ENCODE measurements around the gene VAC14.

DNA sequence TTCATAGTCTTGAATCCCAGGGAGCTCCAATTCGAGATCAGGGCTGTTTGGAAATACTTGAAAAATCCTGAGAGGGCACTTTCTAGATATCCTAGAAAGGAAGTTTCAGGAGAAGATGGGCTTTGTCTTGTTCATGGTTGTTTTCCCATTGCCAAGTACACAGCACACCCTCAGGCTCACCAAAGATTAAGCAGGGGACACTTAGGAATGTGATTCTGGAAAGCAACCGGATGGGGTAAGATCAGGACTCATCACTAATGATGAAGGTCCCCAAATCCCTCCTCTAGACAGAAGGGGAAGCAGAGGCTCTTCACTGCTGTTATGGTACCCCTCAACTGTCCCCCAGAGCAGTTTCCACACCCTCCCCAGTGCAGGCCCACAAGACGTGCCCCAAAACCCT, 40.7 kb downstream of the VAC14 start:
- TF ChIP-seq TAF1 (IDR thresholded peaks at IDR 0.05; ENCODE audit: borderline replicate concordance, insufficient read depth, low read length) (no peak), SIN3A (IDR thresholded peaks at IDR 0.05; ENCODE audit: borderline replicate concordance, insufficient read depth, low read length) (no peak), REST (IDR thresholded peaks at IDR 0.05; ENCODE audit: insufficient read depth in 1 of 2, low read depth in 2 of 2, low read length in 2 of 2) (no peak), POLR2AphosphoS5 (IDR thresholded peaks at IDR 0.05; ENCODE audit: low read depth, low read length) (no peak)
